WTC11 (cell line): ENCODE results near the gene CAPN12. TPM values are rescaled to one million over a fixed set of nuclear protein-coding genes. Genes with fewer than 3 reads are reported as not detected.

Source experiments
- ATAC-seq: fragments of 200-7000 bp; cut with Tn5 transposase; 2 replicates; pipeline ENCODE4 v1.10.0; 2021; ENCODE audit warnings: mild to moderate bottlenecking, moderate library complexity
- CTCF ChIA-PET: fragments of 300-600 bp; sonication (Branson Sonifier 250); formaldehyde crosslinking; loops from one replicate; lab custom pipeline; 2021; ENCODE audit warnings: antibody characterized with exemption; lab: Charles Lee
- POLR2A ChIA-PET: fragments of 350-600 bp; sonication (Branson Sonifier 250); formaldehyde crosslinking; loops from one replicate; lab custom pipeline; 2021; ENCODE audit warnings: antibody characterized with exemption; lab: Charles Lee
- DNase-seq: peaks from one replicate; pipeline ENCODE4 v3.0.0; 2021; ENCODE audit warnings: low spot score
- H3K27ac Mint-ChIP-seq: 2 replicates; pipeline ENCODE4 v1.8.0; 2021; ENCODE audit warnings: mixed read lengths
- H3K27me3 Mint-ChIP-seq: 2 replicates; pipeline ENCODE4 v1.8.0; 2021; ENCODE audit warnings: low read depth, mild to moderate bottlenecking, moderate library complexity, mixed read lengths
- H3K36me3 Mint-ChIP-seq: 2 replicates; pipeline ENCODE4 v1.8.0; 2021; ENCODE audit warnings: mixed read lengths
- H3K4me1 Mint-ChIP-seq: 2 replicates; pipeline ENCODE4 v1.8.0; 2022; ENCODE audit warnings: mixed read lengths
- H3K4me3 Mint-ChIP-seq: 2 replicates; pipeline ENCODE4 v1.8.0; 2021; ENCODE audit warnings: mild to moderate bottlenecking, moderate library complexity, mixed read lengths
- H3K9me3 Mint-ChIP-seq: 2 replicates; pipeline ENCODE4 v1.8.0; 2021; ENCODE audit warnings: mixed read lengths
- IRF2 ChIP-seq: sonication (generic); formaldehyde crosslinking; IDR thresholded peaks from 2 replicates; pipeline ENCODE4 v1.8.0; 2022; ENCODE audit warnings: low read depth, missing genetic modification reagents, borderline replicate concordance
- NFE2L1 ChIP-seq: sonication (generic); formaldehyde crosslinking; IDR thresholded peaks from 2 replicates; pipeline ENCODE4 v1.8.1; 2023; ENCODE audit warnings: missing genetic modification reagents
- SMAD4 ChIP-seq: sonication (generic); formaldehyde crosslinking; IDR thresholded peaks from 2 replicates; pipeline ENCODE4 v1.8.0; 2022; ENCODE audit warnings: mild to moderate bottlenecking, missing genetic modification reagents
- SOX15 ChIP-seq: fragments of 250-450 bp; sonication (Bioruptor Pico); IDR thresholded peaks from 2 replicates; pipeline ENCODE4 v1.9.0; 2021; ENCODE audit warnings: mild to moderate bottlenecking
- TEAD4 ChIP-seq: sonication (generic); formaldehyde crosslinking; IDR thresholded peaks from 2 replicates; pipeline ENCODE4 v1.8.0; 2022; ENCODE audit warnings: mild to moderate bottlenecking, missing genetic modification reagents
- ZNF396 ChIP-seq: fragments of 250-450 bp; sonication (Bioruptor Pico); IDR thresholded peaks from 2 replicates; pipeline ENCODE4 v1.8.0; 2021; ENCODE audit warnings: mild to moderate bottlenecking, moderate library complexity, borderline replicate concordance
- ZNF423 ChIP-seq: fragments of 250-450 bp; sonication (Bioruptor Pico); IDR thresholded peaks from 2 replicates; pipeline ENCODE4 v2.1.2; 2022; ENCODE audit warnings: mild to moderate bottlenecking, moderate library complexity
- ZNF671 ChIP-seq: fragments of 250-450 bp; sonication (Bioruptor Pico); IDR thresholded peaks from 2 replicates; pipeline ENCODE4 v1.8.0; 2021; ENCODE audit warnings: mild to moderate bottlenecking
- total RNA-seq: library from RNA; stranded (reverse); gene quantifications from 3 replicates; pipeline ENCODE4 v1.2.3, GENCODE V29; 2021
- TF ChIP-seq, protein P1 (sequence below): fragments of 250-450 bp; sonication (Bioruptor Pico); IDR thresholded peaks from 2 replicates; pipeline ENCODE4 v1.9.0; 2021; ENCODE audit warnings: mild to moderate bottlenecking
- TF ChIP-seq, protein P2 (sequence below): sonication (generic); formaldehyde crosslinking; IDR thresholded peaks from 2 replicates; pipeline ENCODE4 v1.8.1; 2023; ENCODE audit warnings: mild to moderate bottlenecking, missing genetic modification reagents
- TF ChIP-seq, protein P3 (sequence below): sonication (generic); formaldehyde crosslinking; IDR thresholded peaks from 2 replicates; pipeline ENCODE4 v1.8.1; 2022; ENCODE audit warnings: mild to moderate bottlenecking, moderate library complexity, missing genetic modification reagents
- TF ChIP-seq, protein P4 (sequence below): fragments of 250-450 bp; sonication (Bioruptor Pico); IDR thresholded peaks from 2 replicates; pipeline ENCODE4 v2.1.2; 2022; ENCODE audit warnings: mild to moderate bottlenecking, moderate library complexity
- TF ChIP-seq, protein P5 (sequence below): sonication (generic); formaldehyde crosslinking; IDR thresholded peaks from 2 replicates; pipeline ENCODE4 v1.8.1; 2023; ENCODE audit warnings: mild to moderate bottlenecking, missing genetic modification reagents, moderate library complexity
- TF ChIP-seq, protein P6 (sequence below): sonication (generic); formaldehyde crosslinking; conservative IDR thresholded peaks from 2 replicates; pipeline ENCODE4 v1.8.1; 2023; ENCODE audit warnings: mild to moderate bottlenecking, low read depth, missing genetic modification reagents, moderate library complexity
- TF ChIP-seq, protein P7 (sequence below): sonication (generic); formaldehyde crosslinking; IDR thresholded peaks from 2 replicates; pipeline ENCODE4 v1.8.0; 2022; ENCODE audit warnings: mild to moderate bottlenecking, missing genetic modification reagents
- TF ChIP-seq, protein P8 (sequence below): fragments of 250-450 bp; sonication (Bioruptor Pico); conservative IDR thresholded peaks from 2 replicates; pipeline ENCODE4 v1.9.0; 2021; ENCODE audit warnings: mild to moderate bottlenecking
- TF ChIP-seq, protein P9 (sequence below): fragments of 250-450 bp; sonication (Bioruptor Pico); IDR thresholded peaks from 2 replicates; pipeline ENCODE4 v1.9.0; 2021; ENCODE audit warnings: mild to moderate bottlenecking

CAPN12 gene
- total RNA-seq, 1 experiment from 2014 or later: 9.6 TPM

DNA sequence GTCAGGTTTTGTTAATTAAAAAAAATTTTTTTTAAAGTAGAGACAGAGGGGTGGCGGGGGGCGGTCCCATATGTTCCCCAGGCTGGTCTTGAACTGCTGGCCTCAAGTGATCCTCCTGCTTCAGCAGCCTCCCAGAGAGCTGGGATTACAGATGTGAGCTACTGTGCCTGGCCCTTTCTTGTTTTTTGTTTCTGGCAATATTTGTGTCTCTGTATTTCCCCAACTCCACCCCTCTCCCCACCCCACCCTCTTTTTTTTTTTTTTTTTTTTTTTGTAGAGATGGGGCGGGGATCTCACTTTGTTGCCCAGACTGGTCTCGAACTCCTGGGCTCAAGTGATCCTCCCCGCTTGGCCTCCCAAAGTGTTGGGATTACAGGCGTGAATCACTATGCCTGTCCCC, 600 bp upstream of the CAPN12 start:
- ChIA-PET POLR2A (interaction anchor here (1.3 kb wide), 1 partner anchor 186 kb away, joined by 4 read pairs; the partner anchor contains the start of genes MRPS12 and SARS2), CTCF (interaction anchor here (1.4 to 2.0 kb wide), 2 partner anchors 25 to 108 kb away, joined by 3 to 11 read pairs; no protein-coding TSS in a partner anchor)
- Mint-ChIP-seq H3K27ac (no peak overlapping the region), H3K4me3 (no peak overlapping the region), H3K9me3 (no peaks in the 10 kb centered on the region), H3K27me3 (peaks cover 12% of the 10 kb centered on the region), H3K4me1 (no peaks in the 10 kb centered on the region), H3K36me3 (no peaks in the 10 kb centered on the region)
- no peak for TF ChIP-seq SMAD4
- TF ChIP-seq, protein P1, sequence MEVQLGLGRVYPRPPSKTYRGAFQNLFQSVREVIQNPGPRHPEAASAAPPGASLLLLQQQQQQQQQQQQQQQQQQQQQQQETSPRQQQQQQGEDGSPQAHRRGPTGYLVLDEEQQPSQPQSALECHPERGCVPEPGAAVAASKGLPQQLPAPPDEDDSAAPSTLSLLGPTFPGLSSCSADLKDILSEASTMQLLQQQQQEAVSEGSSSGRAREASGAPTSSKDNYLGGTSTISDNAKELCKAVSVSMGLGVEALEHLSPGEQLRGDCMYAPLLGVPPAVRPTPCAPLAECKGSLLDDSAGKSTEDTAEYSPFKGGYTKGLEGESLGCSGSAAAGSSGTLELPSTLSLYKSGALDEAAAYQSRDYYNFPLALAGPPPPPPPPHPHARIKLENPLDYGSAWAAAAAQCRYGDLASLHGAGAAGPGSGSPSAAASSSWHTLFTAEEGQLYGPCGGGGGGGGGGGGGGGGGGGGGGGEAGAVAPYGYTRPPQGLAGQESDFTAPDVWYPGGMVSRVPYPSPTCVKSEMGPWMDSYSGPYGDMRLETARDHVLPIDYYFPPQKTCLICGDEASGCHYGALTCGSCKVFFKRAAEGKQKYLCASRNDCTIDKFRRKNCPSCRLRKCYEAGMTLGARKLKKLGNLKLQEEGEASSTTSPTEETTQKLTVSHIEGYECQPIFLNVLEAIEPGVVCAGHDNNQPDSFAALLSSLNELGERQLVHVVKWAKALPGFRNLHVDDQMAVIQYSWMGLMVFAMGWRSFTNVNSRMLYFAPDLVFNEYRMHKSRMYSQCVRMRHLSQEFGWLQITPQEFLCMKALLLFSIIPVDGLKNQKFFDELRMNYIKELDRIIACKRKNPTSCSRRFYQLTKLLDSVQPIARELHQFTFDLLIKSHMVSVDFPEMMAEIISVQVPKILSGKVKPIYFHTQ (CRISPR knock-in tag): no peak
- TF ChIP-seq, protein P2, sequence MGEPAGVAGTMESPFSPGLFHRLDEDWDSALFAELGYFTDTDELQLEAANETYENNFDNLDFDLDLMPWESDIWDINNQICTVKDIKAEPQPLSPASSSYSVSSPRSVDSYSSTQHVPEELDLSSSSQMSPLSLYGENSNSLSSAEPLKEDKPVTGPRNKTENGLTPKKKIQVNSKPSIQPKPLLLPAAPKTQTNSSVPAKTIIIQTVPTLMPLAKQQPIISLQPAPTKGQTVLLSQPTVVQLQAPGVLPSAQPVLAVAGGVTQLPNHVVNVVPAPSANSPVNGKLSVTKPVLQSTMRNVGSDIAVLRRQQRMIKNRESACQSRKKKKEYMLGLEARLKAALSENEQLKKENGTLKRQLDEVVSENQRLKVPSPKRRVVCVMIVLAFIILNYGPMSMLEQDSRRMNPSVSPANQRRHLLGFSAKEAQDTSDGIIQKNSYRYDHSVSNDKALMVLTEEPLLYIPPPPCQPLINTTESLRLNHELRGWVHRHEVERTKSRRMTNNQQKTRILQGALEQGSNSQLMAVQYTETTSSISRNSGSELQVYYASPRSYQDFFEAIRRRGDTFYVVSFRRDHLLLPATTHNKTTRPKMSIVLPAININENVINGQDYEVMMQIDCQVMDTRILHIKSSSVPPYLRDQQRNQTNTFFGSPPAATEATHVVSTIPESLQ: no peak
- TF ChIP-seq, protein P3, sequence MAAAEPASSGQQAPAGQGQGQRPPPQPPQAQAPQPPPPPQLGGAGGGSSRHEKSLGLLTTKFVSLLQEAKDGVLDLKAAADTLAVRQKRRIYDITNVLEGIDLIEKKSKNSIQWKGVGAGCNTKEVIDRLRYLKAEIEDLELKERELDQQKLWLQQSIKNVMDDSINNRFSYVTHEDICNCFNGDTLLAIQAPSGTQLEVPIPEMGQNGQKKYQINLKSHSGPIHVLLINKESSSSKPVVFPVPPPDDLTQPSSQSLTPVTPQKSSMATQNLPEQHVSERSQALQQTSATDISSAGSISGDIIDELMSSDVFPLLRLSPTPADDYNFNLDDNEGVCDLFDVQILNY: no peak
- TF ChIP-seq NFE2L1 (CRISPR knock-in tag): no peak
- TF ChIP-seq, protein P4, sequence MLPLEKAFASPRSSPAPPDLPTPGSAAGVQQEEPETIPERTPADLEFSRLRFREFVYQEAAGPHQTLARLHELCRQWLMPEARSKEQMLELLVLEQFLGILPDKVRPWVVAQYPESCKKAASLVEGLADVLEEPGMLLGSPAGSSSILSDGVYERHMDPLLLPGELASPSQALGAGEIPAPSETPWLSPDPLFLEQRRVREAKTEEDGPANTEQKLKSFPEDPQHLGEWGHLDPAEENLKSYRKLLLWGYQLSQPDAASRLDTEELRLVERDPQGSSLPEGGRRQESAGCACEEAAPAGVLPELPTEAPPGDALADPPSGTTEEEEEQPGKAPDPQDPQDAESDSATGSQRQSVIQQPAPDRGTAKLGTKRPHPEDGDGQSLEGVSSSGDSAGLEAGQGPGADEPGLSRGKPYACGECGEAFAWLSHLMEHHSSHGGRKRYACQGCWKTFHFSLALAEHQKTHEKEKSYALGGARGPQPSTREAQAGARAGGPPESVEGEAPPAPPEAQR (CRISPR knock-in tag): no peak
- TF ChIP-seq ZNF423 (CRISPR knock-in tag): no peak
- no peak for TF ChIP-seq IRF2 (CRISPR knock-in tag)
- TF ChIP-seq, protein P5, sequence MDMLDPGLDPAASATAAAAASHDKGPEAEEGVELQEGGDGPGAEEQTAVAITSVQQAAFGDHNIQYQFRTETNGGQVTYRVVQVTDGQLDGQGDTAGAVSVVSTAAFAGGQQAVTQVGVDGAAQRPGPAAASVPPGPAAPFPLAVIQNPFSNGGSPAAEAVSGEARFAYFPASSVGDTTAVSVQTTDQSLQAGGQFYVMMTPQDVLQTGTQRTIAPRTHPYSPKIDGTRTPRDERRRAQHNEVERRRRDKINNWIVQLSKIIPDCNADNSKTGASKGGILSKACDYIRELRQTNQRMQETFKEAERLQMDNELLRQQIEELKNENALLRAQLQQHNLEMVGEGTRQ: no peak
- no peak for TF ChIP-seq SOX15 (CRISPR knock-in tag)
- TF ChIP-seq, protein P6, sequence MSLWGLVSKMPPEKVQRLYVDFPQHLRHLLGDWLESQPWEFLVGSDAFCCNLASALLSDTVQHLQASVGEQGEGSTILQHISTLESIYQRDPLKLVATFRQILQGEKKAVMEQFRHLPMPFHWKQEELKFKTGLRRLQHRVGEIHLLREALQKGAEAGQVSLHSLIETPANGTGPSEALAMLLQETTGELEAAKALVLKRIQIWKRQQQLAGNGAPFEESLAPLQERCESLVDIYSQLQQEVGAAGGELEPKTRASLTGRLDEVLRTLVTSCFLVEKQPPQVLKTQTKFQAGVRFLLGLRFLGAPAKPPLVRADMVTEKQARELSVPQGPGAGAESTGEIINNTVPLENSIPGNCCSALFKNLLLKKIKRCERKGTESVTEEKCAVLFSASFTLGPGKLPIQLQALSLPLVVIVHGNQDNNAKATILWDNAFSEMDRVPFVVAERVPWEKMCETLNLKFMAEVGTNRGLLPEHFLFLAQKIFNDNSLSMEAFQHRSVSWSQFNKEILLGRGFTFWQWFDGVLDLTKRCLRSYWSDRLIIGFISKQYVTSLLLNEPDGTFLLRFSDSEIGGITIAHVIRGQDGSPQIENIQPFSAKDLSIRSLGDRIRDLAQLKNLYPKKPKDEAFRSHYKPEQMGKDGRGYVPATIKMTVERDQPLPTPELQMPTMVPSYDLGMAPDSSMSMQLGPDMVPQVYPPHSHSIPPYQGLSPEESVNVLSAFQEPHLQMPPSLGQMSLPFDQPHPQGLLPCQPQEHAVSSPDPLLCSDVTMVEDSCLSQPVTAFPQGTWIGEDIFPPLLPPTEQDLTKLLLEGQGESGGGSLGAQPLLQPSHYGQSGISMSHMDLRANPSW (CRISPR knock-in tag): no peak
- TF ChIP-seq ZNF396 (CRISPR knock-in tag): no peak
- no peak for TF ChIP-seq ZNF671 (CRISPR knock-in tag)
- no peak for TF ChIP-seq TEAD4 (CRISPR knock-in tag)
- TF ChIP-seq, protein P7, sequence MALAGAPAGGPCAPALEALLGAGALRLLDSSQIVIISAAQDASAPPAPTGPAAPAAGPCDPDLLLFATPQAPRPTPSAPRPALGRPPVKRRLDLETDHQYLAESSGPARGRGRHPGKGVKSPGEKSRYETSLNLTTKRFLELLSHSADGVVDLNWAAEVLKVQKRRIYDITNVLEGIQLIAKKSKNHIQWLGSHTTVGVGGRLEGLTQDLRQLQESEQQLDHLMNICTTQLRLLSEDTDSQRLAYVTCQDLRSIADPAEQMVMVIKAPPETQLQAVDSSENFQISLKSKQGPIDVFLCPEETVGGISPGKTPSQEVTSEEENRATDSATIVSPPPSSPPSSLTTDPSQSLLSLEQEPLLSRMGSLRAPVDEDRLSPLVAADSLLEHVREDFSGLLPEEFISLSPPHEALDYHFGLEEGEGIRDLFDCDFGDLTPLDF: no peak
- TF ChIP-seq, protein P8, sequence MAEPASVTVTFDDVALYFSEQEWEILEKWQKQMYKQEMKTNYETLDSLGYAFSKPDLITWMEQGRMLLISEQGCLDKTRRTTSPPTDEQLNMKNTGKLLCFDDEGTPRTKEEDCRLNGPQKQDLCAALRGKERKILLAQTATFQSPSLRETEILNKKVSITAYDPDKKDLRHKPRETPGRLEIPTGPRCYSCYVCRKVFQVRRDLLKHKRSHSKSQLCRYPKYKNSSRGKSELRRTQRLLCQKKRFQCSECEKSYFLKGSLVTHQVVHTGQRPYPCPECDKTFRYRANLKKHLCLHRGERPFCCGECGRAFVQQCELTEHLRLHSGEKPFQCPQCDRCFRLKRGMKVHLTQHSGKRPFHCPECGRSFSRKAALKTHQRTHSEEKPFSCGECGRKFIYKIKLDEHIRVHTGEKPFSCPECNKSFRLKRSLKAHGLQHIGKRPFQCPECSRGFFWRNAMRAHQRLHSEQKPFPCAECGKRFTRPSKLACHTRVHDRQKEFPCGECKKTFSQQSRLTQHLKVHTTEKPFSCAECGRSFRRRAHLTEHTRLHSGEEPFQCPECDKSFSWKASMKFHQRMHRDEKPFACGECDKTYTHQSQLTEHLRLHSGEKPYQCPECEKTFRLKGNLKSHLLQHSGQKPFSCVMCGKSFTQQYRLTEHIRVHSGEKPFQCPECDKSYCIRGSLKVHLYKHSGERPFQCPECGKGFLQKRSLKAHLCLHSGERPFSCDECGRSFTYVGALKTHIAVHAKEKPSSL (CRISPR knock-in tag): no peak
- TF ChIP-seq, protein P9, sequence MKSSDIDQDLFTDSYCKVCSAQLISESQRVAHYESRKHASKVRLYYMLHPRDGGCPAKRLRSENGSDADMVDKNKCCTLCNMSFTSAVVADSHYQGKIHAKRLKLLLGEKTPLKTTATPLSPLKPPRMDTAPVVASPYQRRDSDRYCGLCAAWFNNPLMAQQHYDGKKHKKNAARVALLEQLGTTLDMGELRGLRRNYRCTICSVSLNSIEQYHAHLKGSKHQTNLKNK (CRISPR knock-in tag): no peak
- DNase-seq: no peak
- no peak for ATAC-seq
